ENCODE data around the gene SLC5A10.

SLC5A10 gene

GRCh38 chr17:18986541-18987229 lies 34.7 kb downstream of the SLC5A10 start:
- DNase-seq: no peak

GRCh38 chr17:18987230-18987610 lies 35.3 kb downstream of the SLC5A10 start:
- no peak for DNase-seq

GRCh38 chr17:18987862-18988545 lies 36.0 kb downstream of the SLC5A10 start:
- DNase-seq: no peak

- no peak for DNase-seq
Measured at GRCh38 chr17:18988546-18989173, 36.7 kb downstream of the SLC5A10 start.

- DNase-seq: no peak
Measured at GRCh38 chr17:18990331-18990730, 38.4 kb downstream of the SLC5A10 start.

- DNase-seq: no peak
Measured at GRCh38 chr17:18991531-18992315, 39.8 kb downstream of the SLC5A10 start.

GRCh38 chr17:18992454-18993130 lies 40.6 kb downstream of the SLC5A10 start:
- DNase-seq: no peak

- no peak for DNase-seq
Measured at GRCh38 chr17:18993905-18994526, 42.1 kb downstream of the SLC5A10 start.

- DNase-seq: no peak
Measured at GRCh38 chr17:18994631-18995030, 42.7 kb downstream of the SLC5A10 start.

- no peak for DNase-seq
Measured at GRCh38 chr17:18995220-18995619, 43.3 kb downstream of the SLC5A10 start.

- DNase-seq: no peak
Measured at GRCh38 chr17:18996458-18996857, 44.5 kb downstream of the SLC5A10 start.

GRCh38 chr17:18997650-18998196 lies 45.8 kb downstream of the SLC5A10 start:
- DNase-seq: no peak

- no peak for DNase-seq
Measured at GRCh38 chr17:18999394-18999793, 47.4 kb downstream of the SLC5A10 start.

GRCh38 chr17:18999911-19000310 lies 47.9 kb downstream of the SLC5A10 start:
- DNase-seq: no peak

- no peak for DNase-seq
Measured at GRCh38 chr17:19000531-19001325, 48.8 kb downstream of the SLC5A10 start.

GRCh38 chr17:19001907-19002590 lies 50.1 kb downstream of the SLC5A10 start:
- no peak for DNase-seq

GRCh38 chr17:19002805-19003542 lies 51.0 kb downstream of the SLC5A10 start:
- DNase-seq: no peak

GRCh38 chr17:19003543-19004420 lies 51.8 kb downstream of the SLC5A10 start:
- DNase-seq: peak in 1 of 2 experiments; percentile 53
